Vagina (tissue), 2 donors: ENCODE results near the gene ABCA3. TPM values are rescaled to one million over a fixed set of nuclear protein-coding genes. Genes with fewer than 3 reads are reported as not detected.
"Not testable (repeated sequence)": the region's sequence is repeated elsewhere in the genome, so short reads cannot be mapped to it uniquely, and the experiment has no call there.

ENCODE experiments used
- DNase-seq, 2 donors: peaks; one replicate each; pipeline ENCODE4 v3.0.0-alpha.2; 2017; ENCODE audit errors: extremely low spot score in 2 of 2
- H3K27ac ChIP-seq: fragments of 200-600 bp; sonication (generic); one replicate; pipeline ENCODE4 v1.5.1; 2019
- H3K27me3 ChIP-seq: fragments of 200-600 bp; sonication (generic); one replicate; pipeline ENCODE4 v1.5.1; 2019
- H3K36me3 ChIP-seq, 2 donors: fragments of 200-600 bp; sonication (generic); one replicate each; pipeline ENCODE4 v1.5.1; 2017 to 2019
- H3K4me1 ChIP-seq: fragments of 200-600 bp; sonication (generic); one replicate; pipeline ENCODE4 v1.5.1; 2019
- H3K4me3 ChIP-seq, 2 donors: fragments of 200-600 bp; sonication (generic); 1 replicate in 1 of 2; 2 replicates in 1 of 2; pipeline ENCODE4 v1.5.1; 2016 to 2019
- H3K9me3 ChIP-seq: fragments of 200-600 bp; sonication (generic); one replicate; pipeline ENCODE4 v1.5.1; 2019
- POLR2A ChIP-seq, 2 donors: fragments of 450-650 bp; IDR thresholded peaks; one replicate each; pipeline ENCODE4 v1.6.1; 2017; ENCODE audit warnings: antibody characterized with exemption in 2 of 2, mild to moderate bottlenecking in 2 of 2, moderate library complexity in 2 of 2
- POLR2AphosphoS5 ChIP-seq, 2 donors: sonication (generic); formaldehyde crosslinking; IDR thresholded peaks; one replicate each; pipeline ENCODE4 v1.9.0; 2017; ENCODE audit warnings: antibody characterized with exemption in 2 of 2, mild to moderate bottlenecking in 2 of 2, low read depth in 1 of 2; ENCODE audit not compliant: insufficient read depth in 1 of 2
- intact Hi-C: fragments of 100-400 bp; cut with DNase I; formaldehyde crosslinking; loops from one replicate; pipeline ENCODE4 v1.15.1; 2023
- total RNA-seq: library from RNA; depleted of rRNA; stranded (reverse); fragments of >200 nt; gene quantifications from one replicate; pipeline ENCODE4 v1.2.3, GENCODE V29; 2016
- TF ChIP-seq, protein P1 (sequence below), 3 experiments: fragments of 450-650 bp in 2 of 3; fragments of 200-600 bp in 1 of 3; sonication (generic) in 1 of 3; IDR thresholded peaks; one replicate each; pipeline ENCODE4 v1.5.1; 2017 to 2019; ENCODE audit warnings: antibody characterized with exemption in 3 of 3, mild to moderate bottlenecking in 2 of 3, moderate library complexity in 2 of 3

Gene ABCA3
- total RNA-seq, 1 donor from 2014 or later = 5.4 TPM

DNA sequence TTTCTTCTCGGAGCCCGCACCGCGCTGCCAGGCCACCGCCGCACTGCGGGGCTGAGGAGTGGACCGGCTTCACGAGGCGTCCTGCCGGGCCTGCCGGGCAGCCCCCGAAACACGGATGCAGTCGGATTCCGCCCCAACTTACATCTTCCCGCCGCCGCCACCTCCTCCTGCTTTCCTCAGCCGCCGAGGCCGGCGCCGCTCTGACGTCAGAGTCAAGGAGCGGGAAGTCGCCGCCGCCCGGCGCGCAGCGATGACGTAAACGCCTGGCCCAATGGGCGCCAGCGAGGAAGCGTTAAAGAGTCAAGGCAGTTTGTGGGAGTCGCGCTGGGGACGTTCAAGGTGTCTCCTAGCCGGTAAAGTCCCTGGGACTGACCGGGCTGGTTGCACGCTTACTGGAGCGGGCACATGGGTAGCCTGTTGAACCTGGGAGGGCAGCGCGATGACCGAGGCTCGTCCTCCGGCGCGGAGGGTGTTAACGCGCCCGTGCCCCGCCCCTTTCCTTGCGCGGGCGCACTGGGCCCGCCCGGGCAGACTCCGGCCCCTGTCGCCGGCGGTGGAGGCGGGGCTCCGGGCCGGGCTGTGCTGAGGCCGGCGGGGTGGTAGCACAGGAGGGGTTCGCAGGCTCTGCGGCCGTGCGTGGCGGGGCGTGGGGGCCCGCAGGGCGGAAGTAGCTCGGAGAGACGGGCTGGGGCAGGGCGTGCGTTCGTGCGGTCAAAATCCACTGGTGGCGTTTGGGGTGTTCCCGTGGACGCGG, 72.4 kb downstream of the ABCA3 start, which contains the start of gene RNPS1:
RNPS1 (minus strand) TSS at position 214 of the 754 bp plus-strand sequence. CDS start 3,483 bp downstream, outside the sequence.
- intact Hi-C loops = no loop called here
- H3K27ac ChIP-seq = peak within 1 kb of the TSS; percentile 96
- TF ChIP-seq POLR2A (IDR thresholded peaks at IDR 0.05) (peak in 1 of 2 donors; percentile 98), POLR2AphosphoS5 (IDR thresholded peaks at IDR 0.05; ENCODE audit: insufficient read depth in 1 of 2, low read depth in 1 of 2) (peak; percentile 96 to 100)
- TF ChIP-seq, protein P1, sequence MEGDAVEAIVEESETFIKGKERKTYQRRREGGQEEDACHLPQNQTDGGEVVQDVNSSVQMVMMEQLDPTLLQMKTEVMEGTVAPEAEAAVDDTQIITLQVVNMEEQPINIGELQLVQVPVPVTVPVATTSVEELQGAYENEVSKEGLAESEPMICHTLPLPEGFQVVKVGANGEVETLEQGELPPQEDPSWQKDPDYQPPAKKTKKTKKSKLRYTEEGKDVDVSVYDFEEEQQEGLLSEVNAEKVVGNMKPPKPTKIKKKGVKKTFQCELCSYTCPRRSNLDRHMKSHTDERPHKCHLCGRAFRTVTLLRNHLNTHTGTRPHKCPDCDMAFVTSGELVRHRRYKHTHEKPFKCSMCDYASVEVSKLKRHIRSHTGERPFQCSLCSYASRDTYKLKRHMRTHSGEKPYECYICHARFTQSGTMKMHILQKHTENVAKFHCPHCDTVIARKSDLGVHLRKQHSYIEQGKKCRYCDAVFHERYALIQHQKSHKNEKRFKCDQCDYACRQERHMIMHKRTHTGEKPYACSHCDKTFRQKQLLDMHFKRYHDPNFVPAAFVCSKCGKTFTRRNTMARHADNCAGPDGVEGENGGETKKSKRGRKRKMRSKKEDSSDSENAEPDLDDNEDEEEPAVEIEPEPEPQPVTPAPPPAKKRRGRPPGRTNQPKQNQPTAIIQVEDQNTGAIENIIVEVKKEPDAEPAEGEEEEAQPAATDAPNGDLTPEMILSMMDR (IDR thresholded peaks at IDR 0.05) = no peak
- H3K9me3 ChIP-seq = no peaks in the 10 kb centered on the region
- peaks cover 0 to 8% of the 10 kb centered on the region in 2 donors for H3K36me3 ChIP-seq
- H3K27me3 ChIP-seq = no peaks in the 10 kb centered on the region
- H3K4me3 ChIP-seq = peak within 1 kb of the TSS; percentile 77 to 93
- H3K4me1 ChIP-seq = peaks cover 47% of the 10 kb centered on the region
- peak; percentile 97 to 98 for DNase-seq

DNA sequence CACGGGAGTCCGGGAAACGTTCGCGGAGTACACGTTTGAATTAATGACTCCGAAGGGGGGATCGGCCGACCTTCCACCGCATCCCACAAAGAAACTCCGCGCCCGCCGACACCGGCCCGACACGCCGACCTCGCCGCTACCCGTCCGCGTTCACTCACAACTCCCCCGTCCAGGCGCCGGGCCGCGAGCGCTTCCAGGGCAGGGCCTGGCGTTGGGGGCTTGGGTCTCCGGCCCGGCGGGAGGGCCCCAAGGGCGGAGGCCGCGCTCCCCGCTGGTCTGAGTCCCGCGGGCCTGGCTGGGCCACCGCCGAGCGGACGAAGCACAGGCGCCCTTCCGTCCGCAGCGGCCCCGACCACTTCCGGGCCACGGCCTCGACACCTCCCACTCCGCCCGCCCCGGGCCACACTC, 73.0 kb downstream of the ABCA3 start:
- H3K27me3 ChIP-seq, H3K9me3 ChIP-seq, DNase-seq, intact Hi-C loops: not testable (repeated sequence)
- H3K36me3 ChIP-seq = peaks cover 0 to 14% of the 10 kb centered on the region in 2 donors
- peak overlapping the region; percentile 77 to 93 for H3K4me3 ChIP-seq
- peaks cover 47% of the 10 kb centered on the region for H3K4me1 ChIP-seq
- peak overlapping the region; percentile 96 for H3K27ac ChIP-seq

DNA sequence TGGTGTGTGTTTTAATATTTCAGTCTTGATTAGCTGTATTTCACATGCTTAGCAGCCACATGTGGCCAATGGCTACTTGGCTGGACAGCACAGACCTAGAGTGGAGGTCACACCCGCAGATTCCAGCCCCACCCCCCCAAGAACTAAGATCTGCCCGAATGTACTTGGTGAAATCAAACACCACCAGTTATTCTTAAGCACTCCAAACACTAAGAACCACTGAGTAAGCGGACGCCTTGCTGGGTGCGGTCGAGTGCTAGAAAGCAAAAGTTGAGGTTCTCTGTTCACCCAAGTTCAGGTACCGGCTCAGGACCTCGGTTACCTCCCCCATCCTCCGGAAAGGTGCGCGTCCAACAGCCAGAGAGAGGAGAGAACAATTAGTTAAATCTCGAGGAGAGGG, 73.6 kb downstream of the ABCA3 start:
- Histone ChIP-seq H3K27ac (peak overlapping the region; percentile 96), H3K4me1 (peaks cover 47% of the 10 kb centered on the region), H3K36me3 (peaks cover 0 to 20% of the 10 kb centered on the region in 2 donors), H3K4me3 (peak overlapping the region; percentile 77 to 93)
- DNase-seq, intact Hi-C loops, H3K27me3 ChIP-seq, H3K9me3 ChIP-seq: not testable (repeated sequence)

DNA sequence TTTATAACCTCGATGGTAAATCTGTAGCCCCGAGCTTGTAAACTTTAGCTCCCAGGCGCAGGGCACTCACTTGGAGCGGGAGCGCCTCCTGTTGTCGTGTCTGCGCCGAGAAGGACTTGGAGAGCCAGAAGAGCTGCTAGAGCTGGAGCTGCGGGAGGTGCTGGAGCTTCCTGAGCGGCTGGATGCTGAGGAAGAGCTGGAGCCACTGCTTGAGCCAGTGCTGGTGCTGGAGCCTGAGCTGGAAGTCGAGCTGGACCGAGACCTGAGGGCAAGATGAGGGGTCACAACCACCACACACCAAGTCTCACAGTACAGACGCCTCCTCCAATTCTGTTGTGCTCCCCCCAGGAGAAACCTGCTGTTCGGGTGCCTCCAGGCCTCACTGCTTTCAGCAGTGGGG, 77.5 kb downstream of the ABCA3 start:
- H3K27me3 ChIP-seq, H3K9me3 ChIP-seq, H3K4me3 ChIP-seq, H3K27ac ChIP-seq, DNase-seq, intact Hi-C loops: not testable (repeated sequence)
- peaks cover 23% of the 10 kb centered on the region for H3K4me1 ChIP-seq
- peaks cover 0 to 56% of the 10 kb centered on the region in 2 donors for H3K36me3 ChIP-seq

DNA sequence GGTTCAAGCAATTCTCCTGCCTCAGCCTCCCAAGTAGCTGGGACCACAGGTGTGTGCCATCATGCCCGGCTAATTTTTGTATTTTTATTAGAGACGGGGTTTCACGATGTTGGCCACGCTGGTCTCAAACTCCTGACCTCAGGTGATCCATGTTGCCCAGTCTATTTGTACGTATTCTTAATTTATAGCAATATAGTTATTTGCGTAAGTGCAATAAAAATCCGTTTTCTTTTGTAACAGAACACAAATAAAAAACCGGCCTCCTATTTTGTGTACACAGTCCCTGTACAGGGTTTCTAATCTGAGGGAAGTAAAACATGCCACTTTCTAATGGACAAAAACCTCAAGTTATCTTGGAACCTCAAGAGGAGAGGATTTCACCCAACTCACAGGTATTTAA, 80.3 kb downstream of the ABCA3 start:
- intact Hi-C loops = no loop called here

DNA sequence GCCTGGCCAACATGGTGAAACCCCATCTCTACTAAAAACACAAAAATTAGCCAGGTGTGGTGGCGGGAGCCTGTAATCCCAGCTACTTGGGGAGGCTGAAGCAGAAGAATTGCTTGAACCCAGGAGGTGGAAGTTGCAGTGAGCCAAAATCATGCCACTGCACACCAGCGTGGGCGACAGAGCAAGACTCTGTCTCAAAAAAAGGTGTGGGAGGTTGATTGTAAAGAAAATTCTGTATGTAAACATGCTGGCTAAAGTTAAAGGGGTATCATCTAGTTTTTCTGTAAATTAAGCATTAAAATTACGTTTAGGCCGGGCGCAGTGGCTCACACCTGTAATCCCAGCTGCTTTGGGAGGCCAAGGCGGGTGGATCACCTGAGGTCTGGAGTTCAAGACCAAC, 82.0 kb downstream of the ABCA3 start:
- not testable (repeated sequence) for H3K9me3 ChIP-seq, H3K4me3 ChIP-seq, H3K4me1 ChIP-seq, DNase-seq, H3K27me3 ChIP-seq, H3K27ac ChIP-seq
- H3K36me3 ChIP-seq = peaks cover 3 to 88% of the 10 kb centered on the region in 2 donors
- intact Hi-C loops = loop anchor here (10.0 kb wide), 1 partner anchor 256 kb away; the partner anchor contains the start of gene ATP6V0C

More for the DNA sequence above, 80.3 kb downstream of the ABCA3 start:
- no peaks in the 10 kb centered on the region for H3K27me3 ChIP-seq
- TF ChIP-seq, protein P1 (IDR thresholded peaks at IDR 0.05) = no peak
- no peak for TF ChIP-seq POLR2A (IDR thresholded peaks at IDR 0.05)
- no peak for TF ChIP-seq POLR2AphosphoS5 (IDR thresholded peaks at IDR 0.05; ENCODE audit: insufficient read depth in 1 of 2, low read depth in 1 of 2)
- no peak overlapping the region for H3K4me3 ChIP-seq
- no peak for DNase-seq
- H3K4me1 ChIP-seq = peaks cover 3% of the 10 kb centered on the region
- H3K36me3 ChIP-seq = peaks cover 2 to 83% of the 10 kb centered on the region in 2 donors
- no peaks in the 10 kb centered on the region for H3K9me3 ChIP-seq
- no peak overlapping the region for H3K27ac ChIP-seq

DNA sequence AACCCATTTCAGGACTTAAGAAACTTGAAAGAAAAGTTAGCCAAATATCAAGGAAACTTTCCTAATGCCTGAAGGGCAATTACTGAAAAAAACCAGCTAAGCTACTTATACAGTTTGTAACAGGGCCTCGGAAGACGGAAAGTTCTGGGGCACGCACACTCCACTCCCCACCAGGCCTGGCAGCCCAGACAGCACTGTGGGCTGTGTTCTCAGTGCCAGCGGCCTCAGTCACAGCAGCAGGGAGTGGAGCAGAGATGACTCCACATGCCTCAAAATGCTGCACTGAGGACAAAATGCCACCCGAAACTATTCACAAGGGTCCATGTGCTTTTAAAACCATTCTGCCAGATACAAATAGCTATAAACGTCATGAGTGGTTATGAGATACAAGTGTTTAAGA, 82.8 kb downstream of the ABCA3 start:
- TF ChIP-seq, protein P1 (IDR thresholded peaks at IDR 0.05) = no peak
- TF ChIP-seq POLR2A (IDR thresholded peaks at IDR 0.05) (no peak), POLR2AphosphoS5 (IDR thresholded peaks at IDR 0.05; ENCODE audit: insufficient read depth in 1 of 2, low read depth in 1 of 2) (no peak)
- no peak overlapping the region for H3K4me3 ChIP-seq
- no peaks in the 10 kb centered on the region for H3K9me3 ChIP-seq
- H3K27ac ChIP-seq = no peak overlapping the region
- no peak for DNase-seq
- no peaks in the 10 kb centered on the region for H3K4me1 ChIP-seq
- peaks cover 3 to 88% of the 10 kb centered on the region in 2 donors for H3K36me3 ChIP-seq
- intact Hi-C loops = loop anchor here (10.0 kb wide), 1 partner anchor 257 kb away; the partner anchor contains the start of gene ATP6V0C
- H3K27me3 ChIP-seq = no peaks in the 10 kb centered on the region
